Vagina (tissue), 2 donors: ENCODE results near the gene POLR1G. TPM values are rescaled to one million over a fixed set of nuclear protein-coding genes. Genes with fewer than 3 reads are reported as not detected.

Source experiments
- DNase-seq, 2 donors: peaks; one replicate each; pipeline ENCODE4 v3.0.0-alpha.2; 2017; ENCODE audit errors: extremely low spot score in 2 of 2
- H3K27ac ChIP-seq: fragments of 200-600 bp; sonication (generic); one replicate; pipeline ENCODE4 v1.5.1; 2019
- H3K27me3 ChIP-seq: fragments of 200-600 bp; sonication (generic); one replicate; pipeline ENCODE4 v1.5.1; 2019
- H3K36me3 ChIP-seq, 2 donors: fragments of 200-600 bp; sonication (generic); one replicate each; pipeline ENCODE4 v1.5.1; 2017 to 2019
- H3K4me1 ChIP-seq: fragments of 200-600 bp; sonication (generic); one replicate; pipeline ENCODE4 v1.5.1; 2019
- H3K4me3 ChIP-seq, 2 donors: fragments of 200-600 bp; sonication (generic); 1 replicate in 1 of 2; 2 replicates in 1 of 2; pipeline ENCODE4 v1.5.1; 2016 to 2019
- H3K9me3 ChIP-seq: fragments of 200-600 bp; sonication (generic); one replicate; pipeline ENCODE4 v1.5.1; 2019
- POLR2A ChIP-seq, 2 donors: fragments of 450-650 bp; IDR thresholded peaks; one replicate each; pipeline ENCODE4 v1.6.1; 2017; ENCODE audit warnings: antibody characterized with exemption in 2 of 2, mild to moderate bottlenecking in 2 of 2, moderate library complexity in 2 of 2
- POLR2AphosphoS5 ChIP-seq, 2 donors: sonication (generic); formaldehyde crosslinking; IDR thresholded peaks; one replicate each; pipeline ENCODE4 v1.9.0; 2017; ENCODE audit warnings: antibody characterized with exemption in 2 of 2, mild to moderate bottlenecking in 2 of 2, low read depth in 1 of 2; ENCODE audit not compliant: insufficient read depth in 1 of 2
- intact Hi-C: fragments of 100-400 bp; cut with DNase I; formaldehyde crosslinking; loops from one replicate; pipeline ENCODE4 v1.15.1; 2023
- total RNA-seq: library from RNA; depleted of rRNA; stranded (reverse); fragments of >200 nt; gene quantifications from one replicate; pipeline ENCODE4 v1.2.3, GENCODE V29; 2016
- TF ChIP-seq, protein P1 (sequence below), 3 experiments: fragments of 450-650 bp in 2 of 3; fragments of 200-600 bp in 1 of 3; sonication (generic) in 1 of 3; IDR thresholded peaks; one replicate each; pipeline ENCODE4 v1.5.1; 2017 to 2019; ENCODE audit warnings: antibody characterized with exemption in 3 of 3, mild to moderate bottlenecking in 2 of 3, moderate library complexity in 2 of 3

POLR1G gene
- total RNA-seq, 1 donor from 2014 or later, result 2.2 TPM

DNA sequence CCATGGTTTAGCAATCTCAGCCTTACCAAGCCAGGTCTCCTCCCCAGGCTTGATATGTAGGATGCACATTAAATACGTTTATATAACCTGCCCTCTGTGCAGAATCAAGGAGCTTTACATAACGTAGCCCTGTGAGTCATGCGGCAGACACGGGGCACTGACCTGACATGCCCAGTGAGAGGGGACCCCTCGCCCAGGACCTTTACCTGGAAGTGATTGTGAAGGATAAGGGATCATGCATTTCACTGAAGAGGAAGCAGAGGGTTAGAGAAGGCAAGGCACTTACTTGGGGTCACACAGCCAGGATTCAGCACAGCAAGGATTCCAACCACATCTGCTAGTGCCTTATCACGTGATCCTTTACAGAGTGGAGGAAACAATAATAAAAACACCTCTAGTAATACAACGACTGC, 42.4 kb downstream of the POLR1G start:
- TF ChIP-seq POLR2A (IDR thresholded peaks at IDR 0.05) (no peak), POLR2AphosphoS5 (IDR thresholded peaks at IDR 0.05; ENCODE audit: insufficient read depth in 1 of 2, low read depth in 1 of 2) (peak in 1 of 2 donors; percentile 57)
- TF ChIP-seq, protein P1, sequence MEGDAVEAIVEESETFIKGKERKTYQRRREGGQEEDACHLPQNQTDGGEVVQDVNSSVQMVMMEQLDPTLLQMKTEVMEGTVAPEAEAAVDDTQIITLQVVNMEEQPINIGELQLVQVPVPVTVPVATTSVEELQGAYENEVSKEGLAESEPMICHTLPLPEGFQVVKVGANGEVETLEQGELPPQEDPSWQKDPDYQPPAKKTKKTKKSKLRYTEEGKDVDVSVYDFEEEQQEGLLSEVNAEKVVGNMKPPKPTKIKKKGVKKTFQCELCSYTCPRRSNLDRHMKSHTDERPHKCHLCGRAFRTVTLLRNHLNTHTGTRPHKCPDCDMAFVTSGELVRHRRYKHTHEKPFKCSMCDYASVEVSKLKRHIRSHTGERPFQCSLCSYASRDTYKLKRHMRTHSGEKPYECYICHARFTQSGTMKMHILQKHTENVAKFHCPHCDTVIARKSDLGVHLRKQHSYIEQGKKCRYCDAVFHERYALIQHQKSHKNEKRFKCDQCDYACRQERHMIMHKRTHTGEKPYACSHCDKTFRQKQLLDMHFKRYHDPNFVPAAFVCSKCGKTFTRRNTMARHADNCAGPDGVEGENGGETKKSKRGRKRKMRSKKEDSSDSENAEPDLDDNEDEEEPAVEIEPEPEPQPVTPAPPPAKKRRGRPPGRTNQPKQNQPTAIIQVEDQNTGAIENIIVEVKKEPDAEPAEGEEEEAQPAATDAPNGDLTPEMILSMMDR (IDR thresholded peaks at IDR 0.05), result no peak
- DNase-seq, result no peak
- no peaks in the 10 kb centered on the region for H3K9me3 ChIP-seq
- peak overlapping the region; percentile 82 for H3K27ac ChIP-seq
- H3K27me3 ChIP-seq, result no peaks in the 10 kb centered on the region
- no peaks in the 10 kb centered on the region for H3K36me3 ChIP-seq
- intact Hi-C loops, result no loop called here
- H3K4me1 ChIP-seq, result peaks cover 65% of the 10 kb centered on the region
- no peak overlapping the region for H3K4me3 ChIP-seq

DNA sequence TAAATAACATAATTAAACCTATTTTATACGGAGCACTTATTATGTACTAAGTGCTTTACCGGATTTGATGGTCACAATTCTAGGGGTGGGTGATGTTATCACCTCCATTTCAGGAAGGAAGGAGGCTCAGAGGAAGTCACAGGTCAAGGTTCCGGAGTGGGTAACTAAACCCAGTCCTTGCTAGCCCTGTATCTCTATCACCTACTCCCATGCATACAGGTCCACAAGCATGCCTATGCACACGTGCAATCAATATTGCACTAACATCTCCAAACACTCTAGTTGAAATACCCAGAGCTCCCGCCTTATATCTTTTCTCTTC, 43.5 kb downstream of the POLR1G start:
- H3K27me3 ChIP-seq, result no peaks in the 10 kb centered on the region
- DNase-seq, result no peak
- peak overlapping the region; percentile 82 for H3K27ac ChIP-seq
- intact Hi-C loops, result no loop called here
- peak overlapping the region; percentile 55 to 57 for H3K4me3 ChIP-seq
- H3K36me3 ChIP-seq, result no peaks in the 10 kb centered on the region
- no peaks in the 10 kb centered on the region for H3K9me3 ChIP-seq
- peaks cover 62% of the 10 kb centered on the region for H3K4me1 ChIP-seq
- TF ChIP-seq POLR2AphosphoS5 (IDR thresholded peaks at IDR 0.05; ENCODE audit: insufficient read depth in 1 of 2, low read depth in 1 of 2) (no peak), POLR2A (IDR thresholded peaks at IDR 0.05) (no peak)
- TF ChIP-seq, protein P1 (IDR thresholded peaks at IDR 0.05), result no peak

DNA sequence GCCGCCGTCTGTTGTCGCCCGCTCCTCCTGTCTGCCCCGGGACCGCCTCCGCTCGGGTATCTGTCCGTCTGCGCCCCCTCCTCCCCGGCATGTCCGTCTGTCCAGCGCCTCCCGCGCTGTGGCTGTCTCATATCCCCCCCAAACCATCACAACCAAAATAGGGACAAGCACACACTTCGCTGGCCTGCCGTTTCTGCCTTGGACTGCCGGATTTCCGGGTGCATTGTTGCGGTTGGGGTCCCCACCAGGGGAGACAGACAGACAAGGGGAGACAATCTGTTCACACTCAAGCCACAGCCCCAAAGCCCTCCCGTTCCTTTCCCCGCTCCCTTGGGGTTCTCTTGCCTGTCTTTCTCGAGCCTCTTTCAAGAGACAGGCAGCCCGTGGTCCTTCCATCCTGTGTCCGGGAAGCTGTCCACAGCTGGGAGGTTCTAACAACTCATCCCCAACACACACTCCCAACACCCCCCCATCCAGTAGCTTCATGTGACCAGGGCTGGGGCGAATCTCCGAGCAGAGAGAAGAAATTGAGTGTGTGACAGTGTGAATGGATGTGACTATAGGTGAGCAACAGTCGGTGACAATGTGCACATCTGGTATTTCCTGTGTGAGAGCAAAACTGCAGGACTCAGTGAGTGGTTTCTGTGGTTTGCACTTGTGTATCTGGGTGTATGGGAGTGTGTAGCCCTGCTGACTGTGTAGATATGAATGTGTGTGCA, 44.8 kb downstream of the POLR1G start:
- no peaks in the 10 kb centered on the region for H3K27me3 ChIP-seq
- peak; percentile 9 to 25 for TF ChIP-seq POLR2AphosphoS5 (IDR thresholded peaks at IDR 0.05; ENCODE audit: insufficient read depth in 1 of 2, low read depth in 1 of 2)
- TF ChIP-seq, protein P1 (IDR thresholded peaks at IDR 0.05), result no peak
- H3K27ac ChIP-seq, result peak overlapping the region; percentile 83
- H3K36me3 ChIP-seq, result no peaks in the 10 kb centered on the region
- peaks cover 66% of the 10 kb centered on the region for H3K4me1 ChIP-seq
- DNase-seq, result no peak
- H3K9me3 ChIP-seq, result no peaks in the 10 kb centered on the region
- peak overlapping the region; percentile 55 to 57 for H3K4me3 ChIP-seq
- intact Hi-C loops, result no loop called here

DNA sequence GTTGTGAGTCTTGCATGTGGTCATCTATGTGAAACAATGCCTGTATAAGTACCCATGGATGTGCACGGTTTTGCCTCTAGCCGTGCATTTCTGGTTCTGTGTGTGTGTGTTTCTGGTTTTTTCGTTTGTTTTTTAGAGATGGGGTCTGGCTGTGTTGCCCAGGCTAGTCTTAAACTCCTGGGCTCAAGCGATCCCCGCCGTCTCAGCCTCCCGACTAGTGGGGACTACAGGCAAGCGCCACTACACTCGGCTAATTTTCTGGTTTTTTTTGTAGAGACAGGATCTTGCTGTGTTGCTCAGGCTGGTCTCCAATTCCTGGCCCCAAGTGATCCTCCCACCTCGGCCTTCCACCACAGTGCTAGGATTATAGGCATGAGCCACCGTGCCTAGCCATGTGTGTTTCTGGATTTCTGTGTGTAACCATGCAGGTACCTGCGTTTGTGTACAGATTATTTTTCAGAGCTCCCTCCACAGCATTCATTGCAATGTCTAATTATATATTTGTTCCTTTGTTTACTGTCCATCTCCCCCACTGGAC, 45.5 kb downstream of the POLR1G start:
- Histone ChIP-seq H3K27ac (peak overlapping the region; percentile 83), H3K36me3 (no peaks in the 10 kb centered on the region), H3K27me3 (no peaks in the 10 kb centered on the region), H3K4me3 (no peak overlapping the region), H3K9me3 (no peaks in the 10 kb centered on the region), H3K4me1 (peaks cover 66% of the 10 kb centered on the region)
- no peak for DNase-seq
- no peak for TF ChIP-seq POLR2A (IDR thresholded peaks at IDR 0.05)
- peak in 1 of 2 donors; percentile 4 for TF ChIP-seq POLR2AphosphoS5 (IDR thresholded peaks at IDR 0.05; ENCODE audit: insufficient read depth in 1 of 2, low read depth in 1 of 2)
- intact Hi-C loops, result no loop called here

DNA sequence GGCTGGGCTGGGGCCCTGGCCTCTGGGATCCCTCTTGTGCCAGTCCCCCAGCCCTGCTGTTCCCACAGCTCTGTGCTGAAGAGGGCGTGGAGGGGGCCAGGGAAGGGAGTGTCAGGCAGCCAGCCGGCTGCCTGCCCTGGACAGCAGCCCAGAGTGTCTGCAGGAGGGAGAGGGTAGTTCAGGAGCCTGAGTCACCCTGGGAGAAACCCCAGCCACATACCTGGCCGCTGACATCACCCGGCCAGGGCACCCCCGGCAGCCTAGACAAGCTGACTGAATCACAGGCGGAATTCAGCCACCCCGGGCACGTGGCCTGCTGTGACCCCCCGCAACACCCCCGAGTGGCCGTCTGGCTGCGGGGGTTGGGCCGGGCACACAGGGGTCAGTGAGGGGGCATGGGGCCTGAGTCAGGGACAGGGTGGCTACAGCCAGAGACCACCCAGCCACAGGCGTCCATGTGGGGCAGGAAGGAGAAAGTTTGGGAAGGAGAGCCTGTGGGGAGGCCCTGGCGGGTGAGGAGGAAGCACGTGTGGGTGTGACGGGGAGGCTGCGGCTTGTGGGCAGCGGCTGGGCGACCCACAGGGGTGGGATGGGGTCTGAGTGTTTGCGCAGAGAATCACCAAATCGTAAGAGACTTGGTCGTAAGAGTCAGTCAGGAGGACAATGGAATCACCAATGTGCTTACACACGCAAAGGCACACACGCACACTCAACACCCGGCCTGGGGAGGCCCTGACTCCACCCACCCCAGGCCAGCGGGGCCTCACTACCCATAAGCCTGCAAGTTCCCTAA, 49.5 kb downstream of the POLR1G start:
- H3K4me1 ChIP-seq, result peaks cover 32% of the 10 kb centered on the region
- no peaks in the 10 kb centered on the region for H3K9me3 ChIP-seq
- no peaks in the 10 kb centered on the region for H3K36me3 ChIP-seq
- DNase-seq, result peak in 1 of 2 donors; percentile 99
- H3K27ac ChIP-seq, result peak overlapping the region; percentile 94
- no peaks in the 10 kb centered on the region for H3K27me3 ChIP-seq
- TF ChIP-seq, protein P1 (IDR thresholded peaks at IDR 0.05), result no peak
- TF ChIP-seq POLR2A (IDR thresholded peaks at IDR 0.05), result no peak
- TF ChIP-seq POLR2AphosphoS5 (IDR thresholded peaks at IDR 0.05; ENCODE audit: insufficient read depth in 1 of 2, low read depth in 1 of 2), result peak; percentile 95 to 96
- intact Hi-C loops, result no loop called here
- peak overlapping the region; percentile 20 to 23 for H3K4me3 ChIP-seq
